HFF-Myc (cell line): Measurements from ENCODE around the gene SDK2.

Source experiments
- DNase-seq: peaks from one replicate; pipeline ENCODE4 v3.0.0-alpha.2; 2011; ENCODE audit warnings: low read depth; ENCODE audit errors: extremely low read depth
- H3K4me3 ChIP-seq: replicated peaks from 2 replicates; pipeline ENCODE4 v1.5.1; 2011; ENCODE audit warnings: low read depth, mild to moderate bottlenecking, control low read depth, low read length
- TF ChIP-seq, protein P1 (sequence below): IDR thresholded peaks from 2 replicates; pipeline ENCODE4 v1.5.1; 2012; ENCODE audit warnings: mild to moderate bottlenecking, low read depth, low read length, control low read depth; ENCODE audit errors: missing control alignments

Gene SDK2

DNA sequence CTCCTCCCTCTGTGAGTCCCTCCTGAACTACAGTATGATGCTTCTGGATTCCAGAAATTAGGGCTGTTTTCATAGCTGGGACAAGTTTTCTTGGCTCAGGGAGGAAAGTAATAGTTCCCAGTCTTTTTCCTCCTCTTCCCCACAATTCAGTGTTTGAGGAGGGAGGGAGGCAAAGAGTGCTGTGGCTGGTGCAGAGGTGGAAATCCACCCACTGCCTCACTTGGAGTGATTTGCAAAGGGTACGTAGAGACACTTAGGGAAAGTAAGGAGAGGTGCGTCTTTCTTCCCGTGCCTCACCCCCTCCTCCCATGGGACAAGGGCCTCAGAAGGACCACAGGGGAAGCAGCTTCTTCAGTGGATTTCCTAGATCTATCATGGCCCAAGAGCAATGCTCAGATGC, 21.9 kb downstream of the SDK2 start:
- TF ChIP-seq, protein P1, sequence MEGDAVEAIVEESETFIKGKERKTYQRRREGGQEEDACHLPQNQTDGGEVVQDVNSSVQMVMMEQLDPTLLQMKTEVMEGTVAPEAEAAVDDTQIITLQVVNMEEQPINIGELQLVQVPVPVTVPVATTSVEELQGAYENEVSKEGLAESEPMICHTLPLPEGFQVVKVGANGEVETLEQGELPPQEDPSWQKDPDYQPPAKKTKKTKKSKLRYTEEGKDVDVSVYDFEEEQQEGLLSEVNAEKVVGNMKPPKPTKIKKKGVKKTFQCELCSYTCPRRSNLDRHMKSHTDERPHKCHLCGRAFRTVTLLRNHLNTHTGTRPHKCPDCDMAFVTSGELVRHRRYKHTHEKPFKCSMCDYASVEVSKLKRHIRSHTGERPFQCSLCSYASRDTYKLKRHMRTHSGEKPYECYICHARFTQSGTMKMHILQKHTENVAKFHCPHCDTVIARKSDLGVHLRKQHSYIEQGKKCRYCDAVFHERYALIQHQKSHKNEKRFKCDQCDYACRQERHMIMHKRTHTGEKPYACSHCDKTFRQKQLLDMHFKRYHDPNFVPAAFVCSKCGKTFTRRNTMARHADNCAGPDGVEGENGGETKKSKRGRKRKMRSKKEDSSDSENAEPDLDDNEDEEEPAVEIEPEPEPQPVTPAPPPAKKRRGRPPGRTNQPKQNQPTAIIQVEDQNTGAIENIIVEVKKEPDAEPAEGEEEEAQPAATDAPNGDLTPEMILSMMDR = no peak
- H3K4me3 ChIP-seq = no peak overlapping the region
- DNase-seq = no peak

DNA sequence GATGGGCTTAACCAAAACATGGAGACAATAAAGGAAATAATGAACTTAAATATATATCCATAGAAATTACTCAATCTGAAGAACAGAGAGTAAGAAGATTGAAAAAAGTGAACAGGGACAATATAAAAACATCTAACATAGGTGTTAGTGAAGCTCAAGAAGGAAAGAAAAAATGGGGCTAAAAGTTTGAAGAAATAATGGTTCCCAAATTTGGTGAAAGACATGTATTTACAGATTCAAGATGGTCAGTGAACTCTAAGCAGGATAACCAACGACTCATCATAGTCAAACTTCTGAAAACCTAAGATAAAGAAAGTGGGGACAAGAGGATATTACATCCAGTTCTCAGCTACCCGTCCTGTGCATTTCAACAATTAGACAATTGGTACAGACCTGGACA, 22.6 kb downstream of the SDK2 start:
- TF ChIP-seq, protein P1 = no peak
- no peak for DNase-seq
- H3K4me3 ChIP-seq = no peak overlapping the region

DNA sequence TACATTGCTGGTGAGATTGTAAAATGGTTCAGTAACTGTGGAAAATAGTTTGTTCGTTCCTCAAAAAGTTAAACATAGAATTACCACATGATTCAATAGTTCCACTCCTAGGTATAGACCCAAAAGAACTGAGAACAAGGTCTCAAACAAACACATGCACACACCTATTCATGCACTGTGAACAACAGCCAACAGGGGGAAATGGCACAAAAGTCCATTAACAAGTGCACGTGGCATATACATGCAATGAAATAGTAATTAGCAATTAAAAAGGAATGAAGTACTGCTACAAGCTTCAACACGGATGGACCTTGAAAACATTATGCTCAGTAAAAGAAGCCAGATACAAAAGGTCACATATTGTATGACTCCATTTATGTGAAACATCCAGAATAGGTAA, 23.8 kb downstream of the SDK2 start:
- TF ChIP-seq, protein P1 = no peak
- H3K4me3 ChIP-seq = no peak overlapping the region
- DNase-seq = no peak

DNA sequence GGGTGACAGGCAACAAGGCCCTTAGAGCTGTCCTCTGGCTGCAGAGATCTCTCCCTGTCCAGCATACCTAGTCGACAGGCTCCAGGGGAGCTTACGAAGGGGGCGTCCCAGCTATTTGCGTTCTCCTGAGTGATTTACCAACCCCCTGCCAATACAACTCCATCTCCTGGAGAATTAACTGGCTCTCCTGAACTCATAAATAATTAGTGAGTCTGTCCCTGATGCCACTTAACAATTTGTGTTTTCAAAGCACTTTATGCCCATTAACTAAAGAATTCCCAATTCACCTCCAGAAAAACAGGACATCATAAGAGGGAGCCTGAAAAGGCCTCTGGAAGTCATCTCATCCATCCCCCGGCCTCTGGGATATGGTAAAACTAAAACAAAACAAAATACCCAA, 26.7 kb downstream of the SDK2 start:
- TF ChIP-seq, protein P1 = no peak
- H3K4me3 ChIP-seq = no peak overlapping the region
- DNase-seq = no peak

GRCh38 chr17:73616873-73617404, 27.3 kb downstream of the SDK2 start:
- no peak overlapping the region for H3K4me3 ChIP-seq
- no peak for DNase-seq
- TF ChIP-seq, protein P1 = no peak

DNA sequence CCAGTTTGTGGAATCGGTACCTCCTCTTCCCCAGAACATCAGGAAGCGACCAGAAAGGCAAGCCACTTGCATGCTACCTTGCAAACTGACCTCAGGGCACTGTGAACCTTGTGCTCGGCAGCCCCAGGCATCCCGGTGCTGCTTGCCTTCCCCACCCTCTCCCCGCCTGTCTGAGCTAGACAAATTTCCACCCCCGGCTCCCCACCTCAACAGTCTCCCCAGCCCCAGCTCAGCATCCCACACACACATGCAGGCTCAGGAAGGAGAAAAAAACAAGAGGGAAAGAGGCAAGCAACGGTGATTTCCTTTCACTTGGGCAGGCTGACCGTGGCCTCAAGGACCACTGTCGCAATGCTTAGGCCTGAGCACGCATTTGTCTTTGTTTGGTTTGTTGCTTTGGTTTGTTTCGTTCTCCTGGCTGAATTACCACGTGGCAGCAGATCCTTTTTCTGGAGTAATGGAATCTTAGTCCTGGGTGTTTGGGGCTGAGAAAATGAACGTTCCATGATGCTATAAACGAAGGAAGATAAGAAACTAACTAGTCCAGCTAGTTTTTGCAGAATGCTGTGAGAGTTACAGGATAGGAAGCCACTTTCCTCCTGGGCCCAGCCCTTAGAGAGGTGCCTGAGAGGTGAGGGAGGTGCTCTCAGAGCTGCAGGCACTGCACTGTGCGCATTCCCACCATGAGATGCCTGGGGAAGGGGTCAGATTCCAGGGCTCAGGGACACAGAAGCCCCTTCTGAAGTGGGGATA, 27.9 kb downstream of the SDK2 start:
- TF ChIP-seq, protein P1 = no peak
- H3K4me3 ChIP-seq = no peak overlapping the region
- no peak for DNase-seq
